UCSD-AML1 (cell line): ENCODE results near the gene EFTUD2.
"Not testable (repeated sequence)": the region's sequence is repeated elsewhere in the genome, so short reads cannot be mapped to it uniquely, and the experiment has no call there.

ENCODE experiments used
- DNase-seq: peaks from one replicate; lab custom pipeline; 2025; ENCODE audit not compliant: unreplicated experiment; lab: John Stamatoyannopoulos, UW

EFTUD2 gene

GRCh38 chr17:44812263-44812662, 87.0 kb downstream of the EFTUD2 start:
- no peak for DNase-seq

- not testable (repeated sequence) for DNase-seq
Measured at GRCh38 chr17:44808656-44809388, 90.4 kb downstream of the EFTUD2 start.

GRCh38 chr17:44808156-44808555, 91.1 kb downstream of the EFTUD2 start:
- no peak for DNase-seq

GRCh38 chr17:44807817-44808155, 91.5 kb downstream of the EFTUD2 start:
- DNase-seq = no peak

GRCh38 chr17:44807093-44807816, 92.0 kb downstream of the EFTUD2 start:
- no peak for DNase-seq

- no peak for DNase-seq
Measured at GRCh38 chr17:44804302-44805089, 94.7 kb downstream of the EFTUD2 start.

- no peak for DNase-seq
Measured at GRCh38 chr17:44801880-44802279, 97.4 kb downstream of the EFTUD2 start.
